Upper lobe of right lung (tissue), 1 donor: ENCODE data around the gene LOXHD1. TPM values are rescaled to one million over a fixed set of nuclear protein-coding genes. Genes with fewer than 3 reads are reported as not detected.

Experiments used
- ATAC-seq: fragments of 200-7000 bp; cut with Tn5 transposase; one replicate; pipeline ENCODE4 v1.9.1; 2020; ENCODE audit warnings: mild to moderate bottlenecking, moderate library complexity
- DNase-seq: peaks from one replicate; pipeline ENCODE4 v3.0.0-alpha.2; 2020
- H3K27ac ChIP-seq: fragments of 200-600 bp; one replicate; pipeline ENCODE4 v1.8.0; 2022
- H3K27me3 ChIP-seq: fragments of 200-600 bp; one replicate; pipeline ENCODE4 v1.8.0; 2022; ENCODE audit warnings: mild to moderate bottlenecking
- H3K36me3 ChIP-seq: fragments of 200-600 bp; one replicate; pipeline ENCODE4 v1.8.0; 2022
- H3K4me1 ChIP-seq: fragments of 200-600 bp; one replicate; pipeline ENCODE4 v1.8.0; 2022
- H3K4me3 ChIP-seq: fragments of 200-600 bp; one replicate; pipeline ENCODE4 v1.8.0; 2022; ENCODE audit warnings: mild to moderate bottlenecking
- H3K9me3 ChIP-seq: fragments of 200-600 bp; one replicate; pipeline ENCODE4 v1.8.0; 2022
- intact Hi-C: fragments of 100-400 bp; cut with DNase I; formaldehyde crosslinking; loops from one replicate; pipeline ENCODE4 v1.11.0; 2022
- total RNA-seq: library from RNA; stranded (reverse); fragmentation: NEBNext Ultra II Directional; extraction: Animal tissue kit (Norgen Biotek cat#: 25700); gene quantifications from one replicate; pipeline ENCODE4 v1.2.1, GENCODE V29; 2021
- TF ChIP-seq, protein P1 (sequence below): fragments of 200-600 bp; IDR thresholded peaks from one replicate; pipeline ENCODE4 v1.8.0; 2022; ENCODE audit warnings: antibody characterized with exemption
- donor health status: DM: no; HTN: yes; CAD: no; lungs with severe emphysema.

Gene LOXHD1
- total RNA-seq, 1 donor from 2014 or later = 2.7 TPM

DNA sequence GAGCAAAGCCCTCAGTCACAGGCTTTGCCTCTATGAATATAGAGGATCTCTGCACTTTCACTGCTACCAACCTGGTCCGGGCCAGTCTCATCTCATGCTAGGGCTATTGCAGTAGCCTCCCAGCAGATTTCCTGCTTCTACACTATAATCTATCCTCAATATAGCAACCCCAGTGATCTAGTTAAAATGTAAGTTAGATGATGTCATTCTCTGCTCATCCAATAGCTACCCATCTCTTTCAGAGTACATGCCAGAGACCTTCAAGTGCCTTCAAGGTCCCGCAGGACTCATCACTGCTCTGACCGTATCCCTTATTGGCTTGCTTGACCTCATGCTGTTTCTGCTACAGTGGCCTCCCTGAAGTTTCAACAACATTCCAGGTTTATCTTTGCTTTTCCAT lies 186.3 kb downstream of the LOXHD1 start:
- Histone ChIP-seq H3K4me1 (no peaks in the 10 kb centered on the region), H3K4me3 (no peak overlapping the region), H3K36me3 (no peaks in the 10 kb centered on the region), H3K27ac (no peak overlapping the region), H3K9me3 (no peaks in the 10 kb centered on the region), H3K27me3 (no peaks in the 10 kb centered on the region)
- no peak for ATAC-seq
- intact Hi-C loops = no loop called here
- DNase-seq = no peak
- TF ChIP-seq, protein P1, sequence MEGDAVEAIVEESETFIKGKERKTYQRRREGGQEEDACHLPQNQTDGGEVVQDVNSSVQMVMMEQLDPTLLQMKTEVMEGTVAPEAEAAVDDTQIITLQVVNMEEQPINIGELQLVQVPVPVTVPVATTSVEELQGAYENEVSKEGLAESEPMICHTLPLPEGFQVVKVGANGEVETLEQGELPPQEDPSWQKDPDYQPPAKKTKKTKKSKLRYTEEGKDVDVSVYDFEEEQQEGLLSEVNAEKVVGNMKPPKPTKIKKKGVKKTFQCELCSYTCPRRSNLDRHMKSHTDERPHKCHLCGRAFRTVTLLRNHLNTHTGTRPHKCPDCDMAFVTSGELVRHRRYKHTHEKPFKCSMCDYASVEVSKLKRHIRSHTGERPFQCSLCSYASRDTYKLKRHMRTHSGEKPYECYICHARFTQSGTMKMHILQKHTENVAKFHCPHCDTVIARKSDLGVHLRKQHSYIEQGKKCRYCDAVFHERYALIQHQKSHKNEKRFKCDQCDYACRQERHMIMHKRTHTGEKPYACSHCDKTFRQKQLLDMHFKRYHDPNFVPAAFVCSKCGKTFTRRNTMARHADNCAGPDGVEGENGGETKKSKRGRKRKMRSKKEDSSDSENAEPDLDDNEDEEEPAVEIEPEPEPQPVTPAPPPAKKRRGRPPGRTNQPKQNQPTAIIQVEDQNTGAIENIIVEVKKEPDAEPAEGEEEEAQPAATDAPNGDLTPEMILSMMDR = no peak

DNA sequence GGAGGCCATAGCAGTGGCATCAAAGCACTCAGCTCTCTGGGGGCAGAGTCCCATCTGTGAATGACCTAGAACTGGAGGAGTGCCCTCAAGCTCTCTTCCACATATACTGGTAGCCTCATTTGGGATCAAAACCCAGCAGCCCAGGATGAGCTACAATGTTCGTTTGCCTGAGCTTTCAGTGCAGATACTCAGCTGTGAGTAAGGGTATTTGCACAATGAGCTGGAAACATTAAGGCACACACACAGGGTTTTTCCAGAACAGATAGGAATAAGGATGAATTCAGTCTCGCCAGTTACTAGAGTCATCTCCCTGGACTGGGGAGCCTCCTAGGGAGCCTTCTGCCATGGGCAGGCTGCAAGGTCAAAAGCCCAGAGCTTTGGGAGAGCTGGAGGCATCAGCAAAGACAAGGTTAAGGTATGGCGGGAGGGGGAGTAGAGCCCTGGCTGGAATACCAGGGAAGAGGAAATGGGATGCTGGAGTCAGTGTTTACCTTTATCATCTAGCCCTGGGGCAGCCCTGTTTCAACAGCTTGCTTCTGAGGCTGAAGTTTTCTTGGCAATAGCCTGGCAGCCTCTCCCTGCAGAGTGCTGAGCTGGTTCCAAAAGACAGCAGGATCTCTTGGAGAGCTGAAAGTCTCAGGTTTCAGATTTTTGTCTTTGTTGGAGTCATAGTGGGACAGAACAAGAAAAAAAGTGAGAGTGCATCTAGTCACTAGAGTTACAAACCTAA lies 187.7 kb downstream of the LOXHD1 start:
- Histone ChIP-seq H3K27ac (no peak overlapping the region), H3K27me3 (no peaks in the 10 kb centered on the region), H3K4me1 (no peaks in the 10 kb centered on the region), H3K36me3 (no peaks in the 10 kb centered on the region), H3K4me3 (no peak overlapping the region), H3K9me3 (no peaks in the 10 kb centered on the region)
- ATAC-seq (no peak), DNase-seq (no peak)
- intact Hi-C loops = no loop called here
- TF ChIP-seq, protein P1 = no peak

DNA sequence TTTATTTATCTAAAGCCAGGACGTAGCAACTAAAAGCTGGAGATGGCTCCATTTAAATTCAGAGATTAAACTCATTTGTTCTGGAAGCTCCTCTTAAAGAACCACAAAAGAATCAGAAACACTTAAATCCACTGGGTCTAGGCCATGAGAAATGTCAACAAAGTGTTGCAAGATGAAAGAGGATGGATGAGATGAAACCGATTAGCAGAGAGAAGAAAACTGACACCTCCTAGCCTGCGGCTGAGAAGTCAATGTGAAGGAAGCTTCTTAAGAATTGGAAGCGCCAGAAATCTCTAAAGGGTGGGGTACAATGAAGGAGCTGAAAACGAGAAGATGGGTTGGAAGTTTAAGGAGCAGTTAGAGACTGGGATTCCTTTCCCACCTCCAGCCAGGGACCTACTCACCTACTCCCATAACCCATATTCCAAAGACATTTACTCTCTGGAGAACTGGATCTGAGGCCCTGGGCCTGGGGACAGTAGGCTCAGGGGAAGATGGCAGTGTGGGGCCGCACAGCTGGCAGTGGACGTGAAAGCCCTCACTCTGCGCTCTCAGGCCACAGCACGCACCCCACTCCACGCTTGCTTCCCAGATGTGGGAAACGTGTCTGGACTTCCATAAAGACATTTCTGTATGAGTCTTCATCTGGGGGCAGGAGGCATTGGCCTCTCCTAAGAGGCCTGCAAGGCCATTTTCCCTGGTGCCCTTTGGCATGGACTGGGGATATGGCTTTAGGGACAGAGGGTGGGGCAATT lies 188.4 kb downstream of the LOXHD1 start:
- H3K36me3 ChIP-seq = no peaks in the 10 kb centered on the region
- no peaks in the 10 kb centered on the region for H3K4me1 ChIP-seq
- intact Hi-C loops = no loop called here
- H3K4me3 ChIP-seq = no peak overlapping the region
- no peaks in the 10 kb centered on the region for H3K27me3 ChIP-seq
- TF ChIP-seq, protein P1 = no peak
- H3K27ac ChIP-seq = no peak overlapping the region
- no peak for DNase-seq
- no peaks in the 10 kb centered on the region for H3K9me3 ChIP-seq
- no peak for ATAC-seq

DNA sequence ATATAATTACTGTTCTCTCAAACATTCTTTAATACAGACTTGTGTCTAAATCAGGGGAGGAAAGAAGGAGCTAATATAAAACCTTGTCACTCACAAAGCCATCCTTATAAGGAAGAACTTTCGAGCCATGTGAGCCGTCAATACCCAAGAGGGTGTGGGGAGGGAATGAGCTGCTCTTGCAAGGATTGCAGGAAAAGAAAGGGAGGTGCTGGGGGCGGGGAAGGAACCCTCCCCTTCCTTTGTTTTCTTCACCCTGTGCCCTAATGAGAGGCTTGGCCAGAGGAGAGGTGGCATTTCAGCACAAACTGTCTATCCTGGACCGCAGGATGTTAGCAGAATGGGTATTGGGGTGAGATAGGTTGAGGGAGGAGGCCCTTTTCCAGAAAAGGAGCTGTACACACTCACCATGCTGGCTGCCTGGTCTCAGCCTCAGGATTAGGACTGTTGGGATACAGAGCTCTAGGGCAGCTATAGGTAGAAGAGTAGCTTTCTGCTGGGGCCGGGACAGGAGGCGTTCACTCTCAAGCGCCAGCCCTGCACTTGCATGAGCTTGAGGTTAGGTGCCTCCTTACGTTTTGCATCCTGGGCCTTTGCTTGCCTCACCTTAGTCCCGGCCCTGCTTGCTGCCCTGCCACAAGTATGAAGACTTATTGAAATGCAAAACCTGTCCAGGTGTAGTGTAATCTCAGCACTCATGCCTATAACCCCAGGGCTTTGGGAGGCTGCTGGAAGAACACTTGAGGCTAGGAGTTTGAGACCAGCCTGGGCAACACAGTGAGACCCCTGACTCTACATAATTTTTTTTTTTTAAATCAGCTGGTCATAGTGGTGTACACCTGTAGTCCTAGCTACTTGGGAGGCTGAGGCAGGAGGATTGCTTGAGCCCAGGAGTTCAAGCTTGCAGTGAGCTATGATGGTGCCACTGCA lies 190.5 kb downstream of the LOXHD1 start:
- Histone ChIP-seq H3K36me3 (no peaks in the 10 kb centered on the region), H3K27me3 (no peaks in the 10 kb centered on the region), H3K4me3 (no peak overlapping the region), H3K9me3 (no peaks in the 10 kb centered on the region), H3K4me1 (no peaks in the 10 kb centered on the region), H3K27ac (no peak overlapping the region)
- ATAC-seq (no peak), DNase-seq (no peak)
- intact Hi-C loops = no loop called here
- TF ChIP-seq, protein P1 = no peak

DNA sequence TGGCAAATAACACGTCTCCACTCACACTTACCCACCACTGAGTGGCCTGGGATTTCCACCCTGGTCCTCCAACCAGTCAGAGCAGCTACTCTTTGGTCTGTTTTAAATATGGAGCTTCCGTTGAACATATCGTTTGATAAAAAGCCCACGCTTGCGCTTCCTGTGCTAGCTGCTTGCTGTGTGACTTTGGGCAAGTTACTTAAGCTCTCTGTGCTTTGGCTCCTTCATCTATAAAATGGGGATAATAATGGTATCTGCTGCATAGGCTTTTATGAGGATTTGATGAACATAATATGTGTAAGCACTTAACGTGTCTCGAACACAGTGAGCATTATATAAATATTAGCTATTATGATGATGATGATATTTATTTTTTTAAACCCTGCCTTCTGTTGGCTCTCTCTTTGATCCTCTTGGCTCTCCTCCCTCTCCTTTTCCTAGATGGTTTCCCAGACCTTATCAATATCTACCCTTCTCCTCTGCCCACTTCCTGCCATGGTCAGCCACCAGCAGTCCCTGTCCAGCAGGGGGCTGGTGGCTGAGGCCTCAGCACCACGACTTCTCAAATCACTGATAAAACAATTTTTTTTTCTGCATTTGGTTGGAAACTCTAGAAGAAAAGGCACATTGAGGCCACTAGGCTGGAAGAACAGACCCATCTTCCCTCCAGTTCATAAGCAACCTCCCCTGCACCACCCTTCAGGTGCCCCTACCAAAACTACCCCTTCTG lies 191.9 kb downstream of the LOXHD1 start:
- H3K4me3 ChIP-seq = no peak overlapping the region
- no peak overlapping the region for H3K27ac ChIP-seq
- no peak for ATAC-seq
- intact Hi-C loops = no loop called here
- H3K9me3 ChIP-seq = no peaks in the 10 kb centered on the region
- H3K27me3 ChIP-seq = no peaks in the 10 kb centered on the region
- no peaks in the 10 kb centered on the region for H3K4me1 ChIP-seq
- DNase-seq = no peak
- no peaks in the 10 kb centered on the region for H3K36me3 ChIP-seq
- TF ChIP-seq, protein P1 = no peak
